ENCODE measurements around the gene GOLGA5. TPM values are rescaled to one million over a fixed set of nuclear protein-coding genes. Genes with fewer than 3 reads are reported as not detected.

Gene GOLGA5
- total RNA-seq, 1 experiment from 2014 or later, result 25.4 TPM

DNA sequence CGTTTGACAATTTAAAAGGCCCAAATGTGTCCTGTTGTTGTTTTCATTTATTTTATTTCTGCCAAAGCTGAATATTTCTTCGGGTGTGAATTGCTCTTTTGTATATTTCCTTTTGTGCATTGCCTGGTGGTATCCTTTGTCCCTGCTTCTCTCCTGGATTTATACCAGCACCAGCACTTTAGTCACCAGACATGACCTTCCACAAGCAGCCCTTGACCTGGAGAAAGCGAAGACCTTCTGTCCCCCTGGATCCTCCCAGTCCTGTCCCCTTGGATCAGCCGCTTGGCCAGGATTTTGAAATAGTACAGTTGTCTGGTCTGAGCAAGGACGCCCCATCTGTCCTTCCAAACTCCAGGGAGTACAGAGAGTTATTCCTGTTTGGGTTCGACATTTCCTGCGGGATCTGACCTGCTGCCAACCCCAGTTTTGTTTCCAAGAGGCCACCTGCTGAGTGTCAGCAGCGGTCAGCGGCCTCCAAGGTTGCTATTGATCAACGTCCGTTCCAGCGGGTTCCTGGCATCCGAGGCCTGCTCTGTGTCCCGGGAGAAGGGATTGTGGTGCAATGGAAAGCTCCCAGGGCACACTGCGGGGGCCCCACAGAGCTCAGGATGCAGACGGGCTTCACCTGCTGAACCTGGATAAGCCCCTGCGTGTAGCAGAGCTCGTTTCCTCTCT, 83.8 kb downstream of the GOLGA5 start:
- H3K4me3 Mint-ChIP-seq, result peak overlapping the region in 1 of 2 experiments; percentile 31; a peak in 1 of 5 replicates
- Histone ChIP-seq H3K23ac (ENCODE audit: insufficient read length, low read depth, low read length) (no peak overlapping the region), H2BK120ac (ENCODE audit: low read depth, low read length, poor library complexity, severe bottlenecking) (no peak overlapping the region), H3K79me2 (ENCODE audit: insufficient read depth, low read length) (no peaks in the 10 kb centered on the region), H3K18ac (ENCODE audit: insufficient read length, low read depth, low read length) (no peak overlapping the region), H2BK12ac (ENCODE audit: insufficient read length, low read depth, low read length) (no peak overlapping the region), H3K27me3 (ENCODE audit: insufficient read depth, low read length) (no peaks in the 10 kb centered on the region), H3K56ac (ENCODE audit: insufficient read length, low read depth, low read length) (no peak overlapping the region), H3K4me2 (ENCODE audit: insufficient read depth, insufficient read length, low read length) (peak overlapping the region; percentile 31), H3K79me1 (ENCODE audit: insufficient read depth, low read depth, low read length, poor library complexity, severe bottlenecking) (no peaks in the 10 kb centered on the region), H2BK20ac (ENCODE audit: low read depth, low read length, poor library complexity, severe bottlenecking) (no peak overlapping the region), H3K14ac (ENCODE audit: insufficient read depth, low read length) (no peak overlapping the region), H3K27ac (ENCODE audit: insufficient read length, low read depth, low read length) (no peak overlapping the region), H4K91ac (ENCODE audit: insufficient read length, low read depth, low read length) (no peak overlapping the region), H3K4me1 (ENCODE audit: insufficient read depth, low read length) (peaks cover 7% of the 10 kb centered on the region; the same call in 1 of the 2 replicates), H2BK15ac (ENCODE audit: low read depth, low read length) (no peak overlapping the region), H2AK5ac (ENCODE audit: insufficient read length, low read length) (no peak overlapping the region), H4K5ac (ENCODE audit: insufficient read length, low read depth, low read length) (no peak overlapping the region), H3T11ph (ENCODE audit: low read length) (no peak overlapping the region), H2BK5ac (ENCODE audit: insufficient read length, low read length) (no peak overlapping the region), H2AFZ (ENCODE audit: low read length) (no peak overlapping the region), H4K20me1 (ENCODE audit: control insufficient read depth, insufficient read depth, insufficient read length) (no peaks in the 10 kb centered on the region), H3K9ac (ENCODE audit: extremely low read depth, insufficient read length, low read length) (no peak overlapping the region), H3K23me2 (ENCODE audit: insufficient read length, low read depth, low read length, poor library complexity, severe bottlenecking) (no peaks in the 10 kb centered on the region), H4K8ac (replicated peaks; ENCODE audit: insufficient read length, low read depth, low read length) (no peak overlapping the region), H3K4ac (ENCODE audit: low read depth, low read length) (no peak overlapping the region), H3K9me3 (ENCODE audit: control insufficient read depth, low read depth, low read length) (no peaks in the 10 kb centered on the region)
- H3K4me1 Mint-ChIP-seq, result peaks cover 17 to 21% of the 10 kb centered on the region in 2 experiments
- peak; percentile 56 for DNase-seq
- peaks cover 3% of the 10 kb centered on the region for H3K27me3 Mint-ChIP-seq (ENCODE audit: low read depth)
- no peaks in the 10 kb centered on the region for H3K36me3 Mint-ChIP-seq (ENCODE audit: insufficient read depth in 1 of 3, low read depth in 3 of 3)
- WGBS (ENCODE audit: extremely low coverage, insufficient read length, low lambda C conversion rate), result no CpG with 5 or more reads among the region's 18 CpGs
- TF ChIP-seq, protein P1, sequence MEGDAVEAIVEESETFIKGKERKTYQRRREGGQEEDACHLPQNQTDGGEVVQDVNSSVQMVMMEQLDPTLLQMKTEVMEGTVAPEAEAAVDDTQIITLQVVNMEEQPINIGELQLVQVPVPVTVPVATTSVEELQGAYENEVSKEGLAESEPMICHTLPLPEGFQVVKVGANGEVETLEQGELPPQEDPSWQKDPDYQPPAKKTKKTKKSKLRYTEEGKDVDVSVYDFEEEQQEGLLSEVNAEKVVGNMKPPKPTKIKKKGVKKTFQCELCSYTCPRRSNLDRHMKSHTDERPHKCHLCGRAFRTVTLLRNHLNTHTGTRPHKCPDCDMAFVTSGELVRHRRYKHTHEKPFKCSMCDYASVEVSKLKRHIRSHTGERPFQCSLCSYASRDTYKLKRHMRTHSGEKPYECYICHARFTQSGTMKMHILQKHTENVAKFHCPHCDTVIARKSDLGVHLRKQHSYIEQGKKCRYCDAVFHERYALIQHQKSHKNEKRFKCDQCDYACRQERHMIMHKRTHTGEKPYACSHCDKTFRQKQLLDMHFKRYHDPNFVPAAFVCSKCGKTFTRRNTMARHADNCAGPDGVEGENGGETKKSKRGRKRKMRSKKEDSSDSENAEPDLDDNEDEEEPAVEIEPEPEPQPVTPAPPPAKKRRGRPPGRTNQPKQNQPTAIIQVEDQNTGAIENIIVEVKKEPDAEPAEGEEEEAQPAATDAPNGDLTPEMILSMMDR (conservative IDR thresholded peaks at IDR 0.05), result no peak
- H3K9me3 Mint-ChIP-seq, result no peaks in the 10 kb centered on the region
- peak overlapping the region in 2 of 3 experiments; percentile 5 to 31; a peak in 1 of 7 replicates for H3K27ac Mint-ChIP-seq

All from H9 (cell line).